CD8-positive, alpha-beta memory T cell (primary cell): ENCODE measurements around the gene SH3BP5. TPM values are rescaled to one million over a fixed set of nuclear protein-coding genes. Genes with fewer than 3 reads are reported as not detected.
A peak's percentile ranks its signal among the peaks of the same experiment; 100 is the strongest.

Experiments used
- CTCF ChIA-PET: fragments of 350-600 bp; sonication (Branson Sonifier 250); formaldehyde crosslinking; loops from one replicate; lab custom pipeline; 2021; ENCODE audit warnings: antibody characterized with exemption; lab: Charles Lee
- POLR2A ChIA-PET: fragments of 350-600 bp; sonication (Branson Sonifier 250); formaldehyde crosslinking; loops from one replicate; lab custom pipeline; 2021; ENCODE audit warnings: antibody characterized with exemption; lab: Charles Lee
- DNase-seq, 5 donors: peaks; one replicate each; pipeline versions ENCODE4 v3.0.0 to v3.0.0-alpha.2; 2020 to 2022; ENCODE audit warnings: mixed read lengths in 1 of 5
- H3K27ac ChIP-seq: one replicate; pipeline ENCODE4 v1.7.0; 2013; ENCODE audit warnings: low read depth, mild to moderate bottlenecking, low read length, moderate library complexity
- H3K27me3 ChIP-seq: 2 replicates; pipeline ENCODE4 v1.7.0; 2013; ENCODE audit warnings: low read length, mild to moderate bottlenecking; ENCODE audit not compliant: insufficient read depth, poor library complexity, severe bottlenecking
- H3K36me3 ChIP-seq: 2 replicates; pipeline ENCODE4 v1.7.0; 2013; ENCODE audit warnings: mild to moderate bottlenecking, low read length, moderate library complexity; ENCODE audit not compliant: insufficient read depth
- H3K4me1 ChIP-seq: 2 replicates; pipeline ENCODE4 v1.7.0; 2013; ENCODE audit warnings: mild to moderate bottlenecking, low read length, moderate library complexity; ENCODE audit not compliant: insufficient read depth
- H3K4me3 ChIP-seq: 2 replicates; pipeline ENCODE4 v1.7.0; 2013; ENCODE audit warnings: mild to moderate bottlenecking, low read length
- H3K9me3 ChIP-seq: 2 replicates; pipeline ENCODE4 v1.7.0; 2013; ENCODE audit warnings: mild to moderate bottlenecking, low read length
- H3K27ac Mint-ChIP-seq, 8 donors: one replicate each; pipeline ENCODE4 v1.8.0; 2020 to 2021; ENCODE audit warnings: mixed read lengths in 8 of 8, mild to moderate bottlenecking in 6 of 8, inconsistent platforms in 3 of 8, moderate library complexity in 3 of 8
- H3K27me3 Mint-ChIP-seq, 2 donors: one replicate each; pipeline ENCODE4 v1.8.0; 2020 to 2021; ENCODE audit warnings: mixed read lengths in 2 of 2, mild to moderate bottlenecking in 1 of 2, moderate library complexity in 1 of 2
- H3K36me3 Mint-ChIP-seq, 3 donors: one replicate each; pipeline ENCODE4 v1.8.0; 2020 to 2021; ENCODE audit warnings: mixed read lengths in 3 of 3, inconsistent platforms in 1 of 3, mild to moderate bottlenecking in 1 of 3
- H3K4me1 Mint-ChIP-seq, 3 donors: one replicate each; pipeline ENCODE4 v1.8.0; 2020 to 2021; ENCODE audit warnings: mixed read lengths in 3 of 3, inconsistent platforms in 1 of 3, mild to moderate bottlenecking in 1 of 3
- H3K4me3 Mint-ChIP-seq, 7 donors: one replicate each; pipeline ENCODE4 v1.8.0; 2020 to 2021; ENCODE audit warnings: mixed read lengths in 7 of 7, mild to moderate bottlenecking in 6 of 7, moderate library complexity in 4 of 7, inconsistent platforms in 2 of 7
- H3K9me3 Mint-ChIP-seq, 5 donors: one replicate each; pipeline ENCODE4 v1.8.0; 2020 to 2022; ENCODE audit warnings: mixed read lengths in 5 of 5, mild to moderate bottlenecking in 3 of 5, moderate library complexity in 2 of 5, inconsistent platforms in 1 of 5
- polyA plus RNA-seq: library from polyadenylated mRNA; unstranded; fragments of 300-500 nt; fragmentation: Illumina TruSeq; gene quantifications from one replicate; pipeline ENCODE4 v1.2.3, GENCODE V29; 2021
- total RNA-seq, 2 experiments: library from RNA; stranded (reverse); gene quantifications; one replicate each; pipeline ENCODE4 v1.2.3, GENCODE V29; 2021

The SH3BP5 gene
- total and polyA plus RNA-seq, 3 experiments from 2014 or later: 14.2 to 84.3 (median 15.5) TPM

DNA sequence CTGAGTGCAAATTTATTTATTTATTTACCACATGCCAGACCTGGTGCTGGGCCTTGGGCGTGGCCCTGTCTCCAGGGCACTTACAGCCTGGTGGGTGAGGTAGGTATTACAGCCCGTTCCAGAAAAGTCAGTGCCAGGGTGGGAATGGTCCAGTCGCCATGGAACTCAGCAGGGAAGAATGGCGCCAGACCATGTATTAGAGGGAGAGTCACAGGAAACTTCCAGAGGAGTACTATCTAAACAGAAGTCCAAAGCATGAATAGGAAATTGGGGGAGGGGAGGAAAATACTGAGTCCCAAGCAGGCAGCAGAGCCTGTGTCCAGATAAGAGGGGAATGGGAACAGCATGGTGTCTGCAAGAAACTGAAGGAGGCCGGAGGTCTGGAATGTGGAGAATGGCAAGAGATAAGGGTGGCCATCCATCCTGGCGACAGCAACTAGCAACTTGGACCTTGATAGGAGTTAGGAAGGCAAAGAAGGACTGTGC lies 27.0 kb downstream of the SH3BP5 start:
- Mint-ChIP-seq H3K4me1 (peaks cover 70 to 85% (median 84%) of the 10 kb centered on the region in 3 donors), H3K36me3 (peaks cover 14 to 39% (median 29%) of the 10 kb centered on the region in 3 donors), H3K9me3 (no peaks in the 10 kb centered on the region), H3K27me3 (no peaks in the 10 kb centered on the region), H3K4me3 (peak overlapping the region in 1 of 7 donors; percentile 4), H3K27ac (peak overlapping the region in 5 of 8 donors; percentile 2 to 83 (median 53))
- H3K4me3 ChIP-seq: no peak overlapping the region
- H3K27ac ChIP-seq: no peak overlapping the region
- H3K27me3 ChIP-seq: no peaks in the 10 kb centered on the region
- ChIA-PET POLR2A (no interaction called here), CTCF (interaction anchor here (0.7 to 2.2 kb wide), 7 partner anchors 8 to 72 kb away, joined by 3 to 16 read pairs (median 5); partner anchors contain the start of gene SH3BP5)
- DNase-seq: peak in 1 of 5 donors; percentile 47
- H3K9me3 ChIP-seq: no peaks in the 10 kb centered on the region
- peaks cover 26% of the 10 kb centered on the region for H3K36me3 ChIP-seq
- H3K4me1 ChIP-seq: peaks cover 82% of the 10 kb centered on the region

DNA sequence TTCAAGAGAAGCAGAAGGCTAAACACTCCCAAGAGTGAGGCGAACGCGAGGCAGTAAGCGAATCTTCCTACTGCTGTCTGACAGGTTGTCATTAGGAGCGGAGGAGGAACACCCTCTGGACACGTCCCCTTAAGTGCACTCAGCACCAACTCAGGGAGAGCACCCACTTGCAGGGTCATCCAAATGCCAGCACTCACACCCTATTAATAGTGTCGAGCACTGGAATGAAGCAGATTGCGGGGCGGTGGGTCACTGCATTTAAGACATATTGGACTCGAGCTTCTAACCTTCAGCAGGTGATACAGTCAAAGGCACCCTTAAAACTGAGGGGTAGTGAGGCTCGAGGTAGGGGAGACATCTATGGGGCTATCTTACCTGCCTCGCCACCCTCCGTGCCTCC lies 28.7 kb downstream of the SH3BP5 start:
- Histone ChIP-seq H3K4me1 (peaks cover 82% of the 10 kb centered on the region), H3K27ac (peak overlapping the region; percentile 12), H3K27me3 (no peaks in the 10 kb centered on the region), H3K36me3 (peaks cover 26% of the 10 kb centered on the region), H3K4me3 (peak overlapping the region; percentile 42), H3K9me3 (no peaks in the 10 kb centered on the region)
- CTCF ChIA-PET: interaction anchor here (1.0 to 2.2 kb wide), 5 partner anchors 16 to 36 kb away, joined by 3 to 16 read pairs (median 6); partner anchors contain the start of gene SH3BP5
- Mint-ChIP-seq H3K9me3 (no peaks in the 10 kb centered on the region), H3K27ac (peak overlapping the region; percentile 82 to 97 (median 94)), H3K4me3 (peak overlapping the region; percentile 81 to 96 (median 91)), H3K36me3 (peaks cover 15 to 43% (median 30%) of the 10 kb centered on the region in 3 donors), H3K4me1 (peaks cover 65 to 85% (median 83%) of the 10 kb centered on the region in 3 donors), H3K27me3 (no peaks in the 10 kb centered on the region)
- POLR2A ChIA-PET: interaction anchor here (1.0 to 1.4 kb wide), 5 partner anchors 11 to 36 kb away, joined by 3 to 6 read pairs (median 3); no protein-coding TSS in a partner anchor
- no peak for DNase-seq

GRCh38 chr3:15303216-15303615 lies 29.2 kb downstream of the SH3BP5 start:
- POLR2A ChIA-PET: interaction anchor here (1.4 kb wide), 1 partner anchor 10 kb away, joined by 6 read pairs; no protein-coding TSS in a partner anchor
- no peak for DNase-seq
- H3K9me3 Mint-ChIP-seq: no peaks in the 10 kb centered on the region

DNA sequence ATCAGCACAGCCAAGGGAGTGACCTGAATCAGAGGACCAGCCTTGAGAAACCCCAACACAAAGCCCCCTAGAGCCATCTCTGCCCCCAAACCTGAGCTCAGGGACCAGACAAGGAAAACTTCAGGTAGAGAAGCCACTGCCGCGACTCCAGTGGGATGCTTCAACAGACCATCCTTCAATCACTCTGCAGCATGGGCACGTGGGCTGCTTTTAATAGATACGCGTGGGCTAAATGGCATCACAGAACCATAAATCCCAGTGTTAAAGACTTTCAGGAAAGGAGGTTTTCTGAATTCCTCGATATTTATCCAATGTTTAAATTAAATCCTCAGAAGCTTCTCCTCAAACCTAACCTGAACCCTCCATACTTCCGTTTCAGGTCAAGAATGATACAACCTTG lies 30.6 kb downstream of the SH3BP5 start:
- Histone ChIP-seq H3K36me3 (peaks cover 26% of the 10 kb centered on the region), H3K9me3 (no peaks in the 10 kb centered on the region), H3K27ac (no peak overlapping the region), H3K27me3 (no peaks in the 10 kb centered on the region), H3K4me1 (peaks cover 93% of the 10 kb centered on the region), H3K4me3 (no peak overlapping the region)
- CTCF ChIA-PET: interaction anchor here (0.8 to 1.4 kb wide), 2 partner anchors 27 to 34 kb away, joined by 3 to 4 read pairs; no protein-coding TSS in a partner anchor
- Mint-ChIP-seq H3K9me3 (no peaks in the 10 kb centered on the region), H3K4me3 (peak overlapping the region; percentile 49 to 96 (median 73)), H3K36me3 (peaks cover 29 to 50% (median 38%) of the 10 kb centered on the region in 3 donors), H3K27me3 (no peaks in the 10 kb centered on the region), H3K4me1 (peaks cover 73 to 90% (median 87%) of the 10 kb centered on the region in 3 donors), H3K27ac (peak overlapping the region; percentile 51 to 90 (median 68))
- POLR2A ChIA-PET: no interaction called here
- no peak for DNase-seq

More at GRCh38 chr3:15303216-15303615, 29.2 kb downstream of the SH3BP5 start:
- Mint-ChIP-seq H3K27ac (peak overlapping the region; percentile 82 to 97 (median 94)), H3K27me3 (no peaks in the 10 kb centered on the region), H3K4me1 (peaks cover 67 to 85% (median 83%) of the 10 kb centered on the region in 3 donors), H3K36me3 (peaks cover 20 to 47% (median 32%) of the 10 kb centered on the region in 3 donors), H3K4me3 (peak overlapping the region; percentile 81 to 96 (median 91))
- peaks cover 26% of the 10 kb centered on the region for H3K36me3 ChIP-seq
- peaks cover 82% of the 10 kb centered on the region for H3K4me1 ChIP-seq
- H3K27me3 ChIP-seq: no peaks in the 10 kb centered on the region
- no peak overlapping the region for H3K4me3 ChIP-seq
- no peak overlapping the region for H3K27ac ChIP-seq
- no peaks in the 10 kb centered on the region for H3K9me3 ChIP-seq
- CTCF ChIA-PET: interaction anchor here (1.9 to 2.2 kb wide), 3 partner anchors 15 to 35 kb away, joined by 6 to 16 read pairs (median 11); partner anchors contain the start of gene SH3BP5

DNA sequence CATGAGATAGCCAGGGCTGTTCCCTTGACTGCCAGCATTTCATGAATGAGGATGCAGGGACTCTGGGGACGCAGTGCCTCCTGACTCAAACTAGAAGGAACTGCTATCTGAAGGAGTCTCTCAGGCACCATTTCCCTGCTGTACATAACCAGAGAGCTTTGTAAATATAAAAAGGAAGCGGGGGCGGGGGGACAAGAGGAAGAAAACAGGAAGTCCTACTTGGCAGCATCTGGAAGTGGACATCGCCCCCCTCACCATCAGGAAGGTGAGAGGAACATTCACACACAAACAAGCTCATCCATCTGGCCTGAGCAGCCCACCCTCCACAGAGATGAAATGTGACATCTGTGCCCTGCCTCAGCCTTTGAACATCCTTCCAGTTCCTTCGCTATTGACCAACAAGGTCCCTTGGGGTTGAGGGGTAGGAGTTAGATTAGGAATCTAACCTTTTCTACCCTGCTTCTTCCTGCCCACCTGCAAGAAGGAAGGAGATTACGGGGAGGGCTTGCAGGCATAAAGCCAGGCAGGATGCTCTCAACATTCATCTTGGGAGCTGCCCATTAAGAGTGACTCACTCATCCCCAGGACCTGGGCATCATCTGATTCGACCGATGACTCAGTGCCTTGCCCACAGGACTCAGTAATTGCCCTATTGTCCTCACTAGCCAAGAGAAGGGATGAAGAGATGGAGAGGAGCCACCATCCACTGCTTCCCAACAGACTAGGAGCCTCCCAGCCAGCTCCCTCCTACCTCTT lies 31.9 kb downstream of the SH3BP5 start:
- Mint-ChIP-seq H3K27ac (peak overlapping the region in 7 of 8 donors; percentile 62 to 94 (median 72)), H3K4me1 (peaks cover 77 to 98% (median 96%) of the 10 kb centered on the region in 3 donors), H3K27me3 (no peaks in the 10 kb centered on the region), H3K4me3 (peak overlapping the region; percentile 31 to 92 (median 60)), H3K36me3 (peaks cover 28 to 53% (median 38%) of the 10 kb centered on the region in 3 donors), H3K9me3 (no peaks in the 10 kb centered on the region)
- POLR2A ChIA-PET: interaction anchor here (0.5 to 1.2 kb wide), 5 partner anchors 9 to 1821 kb away, joined by 3 to 5 read pairs (median 3); partner anchors contain the start of gene HDAC11
- no peaks in the 10 kb centered on the region for H3K27me3 ChIP-seq
- H3K36me3 ChIP-seq: peaks cover 26% of the 10 kb centered on the region
- no peak for DNase-seq
- H3K4me3 ChIP-seq: no peak overlapping the region
- H3K4me1 ChIP-seq: peaks cover 96% of the 10 kb centered on the region
- H3K9me3 ChIP-seq: no peaks in the 10 kb centered on the region
- CTCF ChIA-PET: interaction anchor here (1.2 to 1.8 kb wide), 4 partner anchors 9 to 33 kb away, joined by 3 to 5 read pairs (median 4); partner anchors contain the start of gene SH3BP5
- H3K27ac ChIP-seq: no peak overlapping the region

DNA sequence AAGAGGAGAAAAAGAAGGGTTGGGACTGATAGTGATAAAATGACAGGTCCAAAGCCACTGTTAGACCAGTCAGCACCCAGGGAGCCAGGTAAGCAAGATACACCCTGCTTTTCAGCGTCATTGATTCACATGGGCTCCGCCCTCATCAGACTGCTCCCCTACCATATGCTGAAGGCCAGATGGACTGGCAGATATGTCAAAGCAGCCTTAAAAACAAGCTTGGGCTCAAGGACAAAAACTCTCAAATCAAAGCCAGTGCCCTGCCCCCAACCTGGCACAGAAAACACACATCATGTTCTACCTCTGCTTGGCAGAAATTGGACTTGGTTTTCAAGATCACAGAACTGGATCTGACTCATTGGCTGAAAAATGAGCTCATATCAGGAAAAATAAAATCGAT lies 33.4 kb downstream of the SH3BP5 start:
- Histone ChIP-seq H3K4me3 (no peak overlapping the region), H3K4me1 (peaks cover 95% of the 10 kb centered on the region), H3K27me3 (no peaks in the 10 kb centered on the region), H3K27ac (no peak overlapping the region), H3K9me3 (no peaks in the 10 kb centered on the region), H3K36me3 (peaks cover 25% of the 10 kb centered on the region)
- H3K4me1 Mint-ChIP-seq: peaks cover 81 to 100% (median 98%) of the 10 kb centered on the region in 3 donors
- H3K27ac Mint-ChIP-seq: peak overlapping the region in 4 of 8 donors; percentile 5 to 71 (median 18)
- POLR2A ChIA-PET: interaction anchor here (1.0 kb wide), 1 partner anchor 1819 kb away, joined by 3 read pairs; the partner anchor contains the start of gene HDAC11
- peak in 1 of 5 donors; percentile 35 for DNase-seq
- H3K9me3 Mint-ChIP-seq: no peaks in the 10 kb centered on the region
- CTCF ChIA-PET: interaction anchor here (1.2 to 1.6 kb wide), 2 partner anchors 29 to 33 kb away, joined by 3 to 6 read pairs; partner anchors contain the start of gene SH3BP5
- H3K27me3 Mint-ChIP-seq: no peaks in the 10 kb centered on the region
- H3K36me3 Mint-ChIP-seq: peaks cover 26 to 57% (median 46%) of the 10 kb centered on the region in 3 donors
- H3K4me3 Mint-ChIP-seq: peak overlapping the region in 2 of 7 donors; percentile 39 to 49

DNA sequence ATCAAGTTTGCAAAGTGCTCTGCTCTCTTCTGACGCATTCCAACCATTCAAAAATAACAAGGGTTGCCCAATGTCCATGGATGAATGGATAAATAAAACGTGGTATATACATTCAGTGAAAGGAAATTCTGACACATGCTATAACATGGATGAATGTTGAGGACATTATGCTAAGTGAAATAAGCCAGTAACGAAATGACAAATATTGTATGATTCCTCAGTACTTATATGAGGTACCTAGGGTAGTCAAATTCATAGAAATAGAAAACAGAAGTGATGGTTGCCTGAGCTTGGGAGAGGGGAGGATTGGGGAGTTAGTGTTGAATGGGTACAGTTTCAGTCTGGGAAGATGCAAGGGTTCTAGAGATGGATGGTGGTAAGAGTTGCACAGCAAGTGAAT lies 33.9 kb downstream of the SH3BP5 start:
- peaks cover 77 to 99% (median 95%) of the 10 kb centered on the region in 3 donors for H3K4me1 Mint-ChIP-seq
- peaks cover 91% of the 10 kb centered on the region for H3K4me1 ChIP-seq
- no peaks in the 10 kb centered on the region for H3K9me3 ChIP-seq
- peak overlapping the region in 4 of 7 donors; percentile 15 to 49 (median 30) for H3K4me3 Mint-ChIP-seq
- peaks cover 26 to 55% (median 46%) of the 10 kb centered on the region in 3 donors for H3K36me3 Mint-ChIP-seq
- ChIA-PET POLR2A (no interaction called here), CTCF (interaction anchor here (1.6 kb wide), 1 partner anchor 34 kb away, joined by 6 read pairs; the partner anchor contains the start of gene SH3BP5)
- H3K27ac Mint-ChIP-seq: peak overlapping the region in 7 of 8 donors; percentile 2 to 71 (median 18)
- H3K27me3 ChIP-seq: no peaks in the 10 kb centered on the region
- H3K4me3 ChIP-seq: no peak overlapping the region
- peaks cover 20% of the 10 kb centered on the region for H3K36me3 ChIP-seq
- no peaks in the 10 kb centered on the region for H3K9me3 Mint-ChIP-seq
- no peak overlapping the region for H3K27ac ChIP-seq
- DNase-seq: no peak
- H3K27me3 Mint-ChIP-seq: no peaks in the 10 kb centered on the region
